Esophagus muscularis mucosa (tissue), 4 donors: Measurements from ENCODE around the gene OR2H2. TPM values are rescaled to one million over a fixed set of nuclear protein-coding genes. Genes with fewer than 3 reads are reported as not detected.

Source experiments
- DNase-seq: peaks from one replicate; pipeline ENCODE4 v3.0.0-alpha.2; 2017; ENCODE audit errors: extremely low spot score
- H3K27ac ChIP-seq, 4 donors: fragments of 200-600 bp; sonication (generic); replicated peaks in 1 of 4; 1 replicate in 3 of 4; 2 replicates in 1 of 4; pipeline ENCODE4 v1.5.1; 2016 to 2019; ENCODE audit warnings: mild to moderate bottlenecking in 1 of 4
- H3K27me3 ChIP-seq, 4 donors: fragments of 200-600 bp; sonication (generic); one replicate each; pipeline versions ENCODE4 v1.5.1 to v1.6.0; 2016 to 2019
- H3K36me3 ChIP-seq, 4 donors: fragments of 200-600 bp; sonication (generic); one replicate each; pipeline ENCODE4 v1.5.1; 2016 to 2019
- H3K4me1 ChIP-seq, 4 donors: fragments of 200-600 bp; sonication (generic); one replicate each; pipeline ENCODE4 v1.5.1; 2016 to 2019
- H3K4me3 ChIP-seq, 4 donors: fragments of 200-600 bp; sonication (generic); 1 replicate in 2 of 4; 2 replicates in 2 of 4; pipeline ENCODE4 v1.5.1; 2016 to 2019; ENCODE audit warnings: mild to moderate bottlenecking in 4 of 4, moderate library complexity in 1 of 4
- H3K9me3 ChIP-seq, 4 donors: fragments of 200-600 bp; sonication (generic); 1 replicate in 3 of 4; 2 replicates in 1 of 4; pipeline ENCODE4 v1.5.1; 2016 to 2019
- CTCF ChIP-seq, 3 experiments: fragments of 200-600 bp in 2 of 3; fragments of 450-650 bp in 1 of 3; sonication (generic) in 2 of 3; IDR thresholded peaks; one replicate each; pipeline ENCODE4 v1.5.1; 2017 to 2019; ENCODE audit warnings: antibody characterized with exemption in 3 of 3, mild to moderate bottlenecking in 2 of 3, moderate library complexity in 1 of 3
- EP300 ChIP-seq: sonication (generic); formaldehyde crosslinking; IDR thresholded peaks from one replicate; pipeline ENCODE4 v1.6.1; 2017; ENCODE audit warnings: antibody characterized with exemption
- POLR2A ChIP-seq: fragments of 450-650 bp; IDR thresholded peaks from one replicate; pipeline ENCODE4 v1.6.1; 2017; ENCODE audit warnings: antibody characterized with exemption, moderate library complexity, mild to moderate bottlenecking, low read depth
- POLR2AphosphoS5 ChIP-seq, 2 donors: sonication (generic); formaldehyde crosslinking; IDR thresholded peaks; one replicate each; pipeline ENCODE4 v1.6.1; 2017; ENCODE audit warnings: antibody characterized with exemption in 2 of 2
- WGBS: methylation state at CpG from one replicate; pipeline ENCODE4 v1.1.5; 2018; 5-methylcytosine and 5-hydroxymethylcytosine counted together
- intact Hi-C: fragments of 100-400 bp; cut with DNase I; formaldehyde crosslinking; loops from one replicate; pipeline ENCODE4 v1.15.1; 2023
- total RNA-seq, 4 donors: library from RNA; depleted of rRNA; stranded (reverse); fragments of >200 nt; gene quantifications; one replicate each; pipeline versions ENCODE4 v1.1.0 to v1.2.1, GENCODE V29; 2016

Gene OR2H2
- total RNA-seq, 4 donors from 2014 or later: not detected

DNA sequence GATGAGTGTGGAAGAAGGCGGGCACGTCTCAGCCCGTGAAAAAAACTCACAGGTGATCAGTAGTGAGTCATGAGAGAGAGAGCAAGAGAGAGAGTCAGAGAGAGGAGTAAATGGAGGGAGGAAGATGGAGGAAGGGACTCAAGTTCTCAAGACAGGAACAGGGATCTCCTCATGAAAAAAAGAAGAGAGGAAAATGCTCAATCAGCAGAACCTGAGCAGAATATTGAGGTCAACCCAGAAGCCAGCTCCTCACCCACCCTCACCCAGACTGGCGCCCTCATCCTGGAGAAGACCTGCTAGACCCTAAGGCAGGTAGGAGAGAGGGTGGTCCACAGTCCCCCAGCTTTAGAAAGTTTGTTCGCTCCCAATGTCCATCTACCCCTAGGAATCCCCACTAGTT is 30.2 kb upstream of the OR2H2 start:
- Histone ChIP-seq H3K9me3 (no peaks in the 10 kb centered on the region), H3K27ac (no peak overlapping the region), H3K4me1 (peaks cover 12 to 18% (median 17%) of the 10 kb centered on the region in 4 donors), H3K36me3 (no peaks in the 10 kb centered on the region), H3K4me3 (no peak overlapping the region), H3K27me3 (peaks cover 0 to 64% (median 8%) of the 10 kb centered on the region in 4 donors)
- peak; percentile 19 for DNase-seq
- intact Hi-C loops: no loop called here
- no peak for TF ChIP-seq EP300
- no peak for TF ChIP-seq POLR2AphosphoS5 (IDR thresholded peaks at IDR 0.05)
- TF ChIP-seq CTCF (IDR thresholded peaks at IDR 0.05): no peak
- no peak for TF ChIP-seq POLR2A
- 85% methylated on average over 5 of the region's 5 CpGs for WGBS

GRCh38 chr6:29557320-29557719 is 27.6 kb upstream of the OR2H2 start:
- peak; percentile 45 for DNase-seq
- Histone ChIP-seq H3K4me1 (peaks cover 12 to 18% (median 17%) of the 10 kb centered on the region in 4 donors), H3K4me3 (no peak overlapping the region), H3K27me3 (peaks cover 0 to 76% (median 8%) of the 10 kb centered on the region in 4 donors), H3K36me3 (no peaks in the 10 kb centered on the region), H3K27ac (no peak overlapping the region), H3K9me3 (no peaks in the 10 kb centered on the region)
- intact Hi-C loops: no loop called here
- TF ChIP-seq POLR2A: no peak
- TF ChIP-seq POLR2AphosphoS5 (IDR thresholded peaks at IDR 0.05): no peak
- TF ChIP-seq EP300: no peak
- no peak for TF ChIP-seq CTCF (IDR thresholded peaks at IDR 0.05)

GRCh38 chr6:29558439-29559079 is 26.4 kb upstream of the OR2H2 start:
- intact Hi-C loops: no loop called here
- 90% methylated on average over 22 of the region's 22 CpGs for WGBS
- peaks cover 4 to 7% (median 7%) of the 10 kb centered on the region in 4 donors for H3K4me1 ChIP-seq
- H3K27ac ChIP-seq: no peak overlapping the region
- peak; percentile 24 for DNase-seq
- no peaks in the 10 kb centered on the region for H3K9me3 ChIP-seq
- peaks cover 0 to 69% (median 8%) of the 10 kb centered on the region in 4 donors for H3K27me3 ChIP-seq
- no peak overlapping the region for H3K4me3 ChIP-seq
- TF ChIP-seq POLR2AphosphoS5 (IDR thresholded peaks at IDR 0.05): no peak
- H3K36me3 ChIP-seq: no peaks in the 10 kb centered on the region

DNA sequence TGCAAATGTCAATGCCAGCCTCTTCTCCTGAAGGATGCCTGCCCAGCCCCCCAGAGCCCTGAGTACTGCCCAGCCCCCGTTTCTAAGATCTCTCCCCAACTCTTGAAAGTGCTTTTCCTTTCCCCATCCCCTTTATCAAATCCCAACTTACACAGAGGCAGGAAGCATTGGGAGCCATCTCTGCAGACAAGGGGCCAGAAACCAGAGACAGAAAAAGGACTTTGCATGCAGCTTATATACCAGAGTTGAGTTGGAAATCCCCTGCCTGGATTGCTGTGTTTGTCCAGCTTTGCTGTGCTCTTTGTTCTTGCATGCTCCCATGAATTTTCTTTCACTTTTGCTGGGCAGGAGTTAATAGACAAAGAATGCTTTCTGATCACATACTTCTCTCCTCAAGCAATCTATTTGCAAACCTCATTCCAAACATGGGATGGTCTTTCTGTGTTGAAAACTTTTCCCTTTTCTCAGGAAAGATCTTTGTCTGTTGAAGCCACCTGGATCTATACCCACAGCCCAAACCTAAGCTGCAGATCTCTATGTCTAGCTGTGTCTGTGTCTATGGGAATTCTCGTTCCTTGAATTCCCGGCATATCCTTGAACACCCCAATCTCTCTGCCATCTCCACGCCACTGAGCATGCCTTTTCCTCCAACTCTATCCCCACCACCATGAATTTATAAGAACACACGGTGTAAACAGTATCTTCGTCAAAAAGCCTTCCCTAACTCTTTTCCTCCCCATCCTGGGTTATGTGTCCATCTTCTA is 25.2 kb upstream of the OR2H2 start, which contains the start of gene UBD:
TSS of gene UBD (minus strand) at position 209 of the 764 bp plus-strand sequence. CDS start at position 178, 31 bp downstream.
- Histone ChIP-seq H3K4me1 (no peaks in the 10 kb centered on the region), H3K27ac (no peak within 1 kb of the TSS), H3K27me3 (peaks cover 0 to 65% (median 5%) of the 10 kb centered on the region in 4 donors), H3K36me3 (no peaks in the 10 kb centered on the region), H3K4me3 (no peak within 1 kb of the TSS), H3K9me3 (no peaks in the 10 kb centered on the region)
- WGBS: 77% methylated on average over 6 of the region's 6 CpGs
- DNase-seq: peak; percentile 57
- TF ChIP-seq POLR2A (no peak), POLR2AphosphoS5 (IDR thresholded peaks at IDR 0.05) (no peak), EP300 (no peak), CTCF (IDR thresholded peaks at IDR 0.05) (no peak)
- intact Hi-C loops: no loop called here

DNA sequence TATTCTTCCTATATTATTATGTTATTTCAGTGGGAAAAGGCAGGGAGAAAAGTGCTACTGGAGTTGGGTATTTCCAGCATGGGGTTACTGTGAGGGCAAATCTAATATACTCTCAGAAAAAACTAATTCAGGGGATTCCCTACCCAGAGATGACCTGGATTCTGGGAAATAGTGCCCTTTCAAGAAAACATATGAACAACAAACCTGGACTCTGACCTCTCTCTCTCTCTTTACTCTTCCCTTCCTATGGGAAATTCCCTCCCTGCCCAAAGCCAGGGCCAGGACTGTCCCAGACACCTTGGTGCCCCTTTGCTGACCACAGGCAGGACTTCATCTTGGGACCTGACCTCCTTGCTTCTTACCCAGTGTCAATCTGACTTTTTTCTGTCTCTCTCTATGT is 23.8 kb upstream of the OR2H2 start:
- H3K27me3 ChIP-seq: peaks cover 0 to 59% (median 2%) of the 10 kb centered on the region in 4 donors
- intact Hi-C loops: no loop called here
- TF ChIP-seq CTCF (IDR thresholded peaks at IDR 0.05) (no peak), POLR2AphosphoS5 (IDR thresholded peaks at IDR 0.05) (no peak), POLR2A (no peak), EP300 (no peak)
- H3K4me3 ChIP-seq: no peak overlapping the region
- no peak for DNase-seq
- H3K36me3 ChIP-seq: no peaks in the 10 kb centered on the region
- H3K27ac ChIP-seq: no peak overlapping the region
- H3K9me3 ChIP-seq: no peaks in the 10 kb centered on the region
- H3K4me1 ChIP-seq: no peaks in the 10 kb centered on the region
